Measurements from ENCODE around the gene KRT71.

Gene KRT71

DNA sequence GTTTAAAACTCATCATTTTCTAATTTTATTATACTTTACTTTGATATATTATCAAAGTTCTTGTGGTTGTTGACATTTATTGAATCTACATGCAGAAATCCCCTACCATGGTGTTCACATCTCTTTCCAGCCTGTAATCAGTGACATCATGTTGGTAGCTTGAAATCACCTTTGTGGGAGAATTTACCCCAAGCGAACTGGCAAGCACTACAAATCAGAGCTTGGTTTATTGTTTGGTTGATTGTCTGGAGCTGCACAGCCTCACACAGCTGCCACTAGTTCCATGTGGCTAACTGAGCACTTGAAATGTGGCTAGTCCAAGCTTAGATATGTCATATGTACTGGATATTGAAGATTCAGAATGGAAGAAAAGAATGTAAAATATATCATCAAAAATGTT lies 17.4 kb downstream of the KRT71 start:
- DNase-seq = no peak

DNA sequence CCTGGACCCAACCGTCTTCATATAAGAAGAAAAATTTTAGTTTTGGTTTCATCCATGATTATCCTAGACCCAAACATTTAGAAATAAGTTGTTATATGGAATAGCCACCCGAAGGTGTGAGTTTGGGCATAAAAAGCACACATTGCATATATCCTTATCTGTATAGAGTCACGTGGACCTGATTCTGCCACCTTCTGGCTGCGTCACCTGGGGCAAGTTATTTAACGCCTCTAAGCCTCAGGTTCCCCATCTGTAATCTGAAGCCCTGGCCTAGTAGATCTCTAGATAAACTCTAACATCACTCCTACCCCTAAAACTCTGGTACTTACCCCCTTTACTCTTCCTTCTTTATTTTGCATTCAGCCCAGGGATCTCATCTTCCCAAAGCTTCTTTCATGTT lies 18.5 kb downstream of the KRT71 start:
- no peak for DNase-seq

DNA sequence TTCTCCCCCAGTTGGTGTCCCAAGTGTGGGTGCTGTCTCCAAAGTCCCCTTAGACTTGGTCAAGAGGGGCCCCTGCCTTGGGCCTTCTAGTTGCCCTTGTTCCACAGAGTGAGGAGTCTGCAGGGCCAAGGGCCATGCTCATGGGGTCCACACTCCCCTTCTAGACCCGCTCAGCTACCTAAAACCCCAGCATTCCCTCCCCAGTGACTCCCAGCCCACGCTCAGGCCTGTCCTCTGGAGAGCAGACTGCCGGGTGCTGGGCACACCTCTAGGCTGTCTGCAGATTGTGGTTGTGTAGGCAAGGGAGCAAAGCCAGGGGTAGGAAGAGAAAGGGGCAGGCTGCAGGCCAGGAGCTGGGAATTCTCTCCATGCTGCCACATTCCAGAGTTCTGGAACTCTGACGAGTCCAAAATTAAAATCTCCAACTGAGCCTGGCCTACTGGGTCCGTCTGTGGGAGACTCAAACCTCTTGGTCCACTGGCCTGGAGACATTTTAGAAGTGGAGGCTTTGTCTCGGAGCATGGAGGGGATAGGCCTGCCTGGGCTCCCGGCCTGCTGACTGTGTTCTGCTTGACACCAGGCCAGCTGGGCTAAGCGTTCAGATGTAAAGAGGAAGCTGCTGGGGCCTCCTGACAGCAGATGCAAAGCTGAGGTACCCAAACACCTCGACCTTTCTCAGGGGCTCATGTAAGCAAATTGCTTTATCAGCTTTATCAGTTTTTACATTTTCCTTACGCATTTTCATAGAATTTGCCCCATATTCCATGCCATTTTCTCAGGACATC lies 19.1 kb downstream of the KRT71 start:
- no peak for DNase-seq

DNA sequence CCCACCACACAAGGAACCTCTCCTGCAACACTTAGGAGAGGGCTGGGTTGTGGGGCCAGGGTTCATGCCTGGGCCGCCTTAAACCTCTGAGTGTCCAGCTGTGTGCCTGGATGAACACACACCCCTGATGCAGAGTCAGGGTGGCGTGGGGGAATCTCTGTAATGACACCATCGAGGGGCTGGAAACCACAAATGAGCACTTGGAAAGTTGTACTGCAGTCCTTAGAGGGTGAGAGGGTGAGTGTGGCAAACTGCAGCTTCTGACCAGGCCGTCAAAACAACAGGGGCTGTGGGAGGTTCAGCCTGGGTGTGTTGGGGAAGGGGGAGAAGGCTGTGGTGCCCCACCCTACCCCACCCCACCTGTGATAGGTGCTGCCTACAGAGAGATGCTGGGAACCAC lies 20.3 kb downstream of the KRT71 start:
- DNase-seq = peak; percentile 10

DNA sequence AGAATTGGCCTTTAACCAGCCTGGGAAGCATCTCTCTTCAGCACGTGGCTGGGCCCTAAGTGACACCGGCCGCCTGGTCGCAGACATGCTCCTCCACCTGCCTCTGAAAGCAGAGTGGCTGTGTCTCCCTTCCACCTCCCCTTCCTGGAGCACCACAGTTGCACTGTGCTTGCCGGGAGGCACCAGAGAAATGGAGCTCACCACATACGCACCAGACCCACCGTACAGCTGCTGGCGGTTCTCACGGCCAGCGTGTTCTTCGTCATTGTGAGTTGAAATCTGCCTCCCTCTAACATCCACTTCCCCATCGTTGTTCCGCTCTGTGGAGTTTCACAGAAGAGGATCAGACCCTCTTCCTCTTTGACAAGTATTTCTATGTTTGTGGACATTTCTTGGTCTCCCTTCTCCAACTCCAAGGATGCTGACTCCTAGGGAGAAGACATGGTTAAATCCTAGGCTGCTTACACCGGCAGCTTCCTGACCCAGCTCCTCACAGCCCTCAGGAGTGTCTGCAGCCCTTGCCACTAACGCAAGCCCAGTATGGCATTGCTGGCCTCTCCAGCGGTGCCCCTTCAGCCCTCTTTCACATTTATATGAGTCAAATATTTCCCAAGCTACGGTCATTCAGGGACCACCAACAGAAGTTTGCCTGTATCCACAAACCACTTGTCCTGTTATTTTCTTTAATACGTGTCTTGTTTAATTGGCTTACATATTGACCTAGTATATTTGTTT lies 21.2 kb downstream of the KRT71 start:
- DNase-seq = peak; percentile 85

DNA sequence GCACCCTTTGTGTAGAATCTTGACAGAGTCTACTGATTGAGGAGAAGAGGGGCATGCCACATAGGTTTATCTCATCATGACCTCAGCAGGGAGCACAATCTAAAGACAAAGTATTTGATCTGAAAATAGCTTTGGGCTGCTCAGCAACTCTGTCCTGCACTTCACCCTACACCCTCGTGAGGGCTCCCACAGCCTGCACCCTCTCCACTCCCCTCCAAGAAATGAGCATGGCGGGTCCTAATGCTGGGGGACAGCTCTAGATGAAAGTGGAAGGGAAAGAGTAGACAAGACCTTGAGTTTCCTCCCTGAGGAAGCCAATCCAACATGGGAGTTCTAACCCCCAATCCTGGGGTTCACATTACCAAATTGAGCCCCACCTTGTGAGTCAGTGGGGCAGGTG lies 22.0 kb downstream of the KRT71 start:
- DNase-seq = no peak

DNA sequence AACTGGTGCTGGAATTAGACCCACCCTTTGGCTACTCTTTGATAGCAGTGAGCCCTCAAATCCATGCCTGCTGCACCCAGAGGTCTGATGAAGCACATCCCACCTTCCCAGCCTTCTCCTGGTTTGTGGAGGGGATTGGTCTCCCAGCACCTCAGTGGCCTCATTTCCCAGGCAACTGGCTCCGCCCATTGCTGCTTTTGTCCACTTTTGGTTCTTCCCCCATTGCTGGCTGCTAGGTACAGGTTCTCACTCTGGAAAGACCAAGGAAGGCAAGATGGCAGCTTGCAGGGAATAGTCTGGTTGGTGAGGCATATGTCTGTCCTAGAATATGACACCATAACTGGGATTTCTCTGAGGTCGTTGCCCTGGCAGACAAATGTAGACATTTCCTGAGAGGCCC lies 22.6 kb downstream of the KRT71 start:
- DNase-seq = no peak

DNA sequence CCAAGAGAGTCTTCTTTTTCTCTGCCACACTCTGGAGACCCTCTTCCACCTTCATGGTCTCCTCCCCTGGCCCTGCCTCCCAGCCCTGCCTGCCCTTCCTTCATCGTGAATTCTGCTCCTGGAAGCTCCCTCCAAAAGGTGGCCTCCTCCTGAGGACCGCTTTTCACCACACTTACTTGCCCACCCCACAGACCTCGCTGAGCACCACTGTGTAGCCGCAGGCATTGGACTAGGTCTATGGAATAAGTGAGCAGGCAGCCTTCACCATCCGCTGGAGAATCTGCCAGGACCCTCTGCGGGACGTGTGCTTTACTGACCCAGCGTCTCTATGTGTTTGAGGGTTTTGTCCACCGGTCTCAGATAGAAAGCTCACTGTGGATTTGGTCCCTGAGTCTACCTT lies 23.1 kb downstream of the KRT71 start:
- DNase-seq = no peak

DNA sequence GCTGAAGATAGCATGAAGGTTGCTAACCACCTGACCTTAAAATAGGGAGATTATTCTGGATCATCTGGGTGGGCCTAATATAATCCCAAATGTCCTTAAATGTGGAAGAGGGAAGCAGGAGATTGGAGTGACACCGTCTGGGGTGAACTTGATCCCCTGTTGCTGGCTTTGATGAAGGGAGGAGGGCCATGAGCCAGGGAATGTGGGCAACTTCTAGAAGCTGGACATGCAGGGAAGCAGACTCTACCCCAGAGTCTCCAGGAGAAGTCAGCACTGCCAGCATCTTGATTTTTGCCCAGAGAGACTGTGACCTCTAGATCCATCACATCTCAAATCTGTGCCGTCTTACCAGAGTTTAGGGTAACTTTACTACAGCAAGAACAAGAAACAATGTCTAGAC lies 23.5 kb downstream of the KRT71 start:
- DNase-seq = no peak

DNA sequence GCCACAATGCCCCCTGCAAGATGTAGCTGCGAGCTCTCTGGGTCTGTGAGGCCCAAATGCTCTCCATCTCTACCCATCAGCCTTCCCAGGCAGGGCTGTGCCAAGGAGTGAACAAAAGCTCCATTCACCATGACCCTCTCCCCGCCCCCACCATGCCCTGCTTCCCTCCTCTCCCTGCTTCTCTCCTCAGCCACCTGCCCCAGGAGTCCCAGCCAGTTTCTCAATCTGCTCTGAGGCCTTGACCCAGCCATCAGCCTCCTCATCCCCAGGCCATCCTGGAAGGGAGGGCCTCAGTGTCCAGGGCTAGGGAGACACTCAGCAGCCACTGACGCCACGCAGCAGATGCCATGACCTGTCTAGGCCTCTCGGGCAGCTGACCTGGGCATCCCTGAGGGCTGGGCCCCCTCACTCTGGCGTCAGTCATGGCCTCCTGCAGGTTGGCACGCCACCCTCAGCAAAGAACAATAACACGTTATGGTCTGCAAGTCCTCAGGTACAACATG lies 24.3 kb downstream of the KRT71 start:
- DNase-seq = no peak

DNA sequence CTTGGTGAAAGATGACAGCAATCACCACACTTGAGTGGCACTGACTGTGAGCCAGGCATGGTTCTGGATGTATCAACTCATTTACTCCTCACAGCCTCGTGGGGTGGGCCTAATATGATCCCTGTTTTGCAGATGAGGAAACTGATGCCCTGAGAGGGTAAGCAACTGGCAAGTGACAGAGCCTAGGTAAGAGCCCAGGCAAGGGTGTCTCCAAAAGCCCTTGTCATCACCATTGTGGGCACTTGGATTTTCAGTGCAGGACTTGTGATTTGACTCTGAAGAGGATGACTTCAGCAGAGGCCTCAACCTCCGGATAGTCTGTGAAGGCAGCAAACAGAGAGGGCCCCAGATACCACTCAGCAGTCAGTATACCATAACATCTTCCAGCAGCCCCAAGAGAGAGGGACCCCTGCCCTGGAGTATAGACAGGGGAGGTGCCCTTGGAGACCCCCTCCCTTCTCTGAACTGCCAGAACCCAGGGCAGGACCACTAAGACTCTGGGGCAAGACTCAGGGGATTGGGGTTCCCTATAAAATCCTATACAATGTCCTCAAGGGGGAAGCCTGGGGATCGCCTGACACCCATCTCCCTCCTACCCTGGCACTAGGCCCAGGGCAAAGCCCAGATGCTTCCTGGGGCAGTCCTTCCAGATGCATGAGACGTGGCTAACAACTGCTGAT lies 25.7 kb downstream of the KRT71 start:
- no peak for DNase-seq

DNA sequence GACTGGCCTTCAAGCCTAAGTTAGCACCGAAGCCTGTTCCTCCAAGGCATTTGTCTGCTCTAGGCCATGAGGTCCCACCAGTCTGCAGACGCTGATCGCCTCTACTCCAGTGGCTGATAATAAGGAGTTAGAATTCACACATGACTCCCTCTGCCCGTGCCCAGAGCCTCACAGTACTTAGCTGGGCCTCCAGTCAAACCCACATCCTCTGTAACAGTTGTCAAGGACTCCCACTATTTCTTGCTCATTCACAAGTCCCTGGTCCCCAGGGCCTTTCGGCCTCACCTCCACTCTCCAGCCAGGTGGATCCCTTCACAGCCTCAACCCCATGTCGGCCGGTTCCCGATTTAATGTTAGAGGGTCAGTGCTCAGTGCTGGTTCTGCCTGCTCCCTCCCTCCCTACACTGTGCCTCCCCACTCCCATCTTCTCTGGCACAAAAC lies 26.4 kb downstream of the KRT71 start:
- DNase-seq = no peak

DNA sequence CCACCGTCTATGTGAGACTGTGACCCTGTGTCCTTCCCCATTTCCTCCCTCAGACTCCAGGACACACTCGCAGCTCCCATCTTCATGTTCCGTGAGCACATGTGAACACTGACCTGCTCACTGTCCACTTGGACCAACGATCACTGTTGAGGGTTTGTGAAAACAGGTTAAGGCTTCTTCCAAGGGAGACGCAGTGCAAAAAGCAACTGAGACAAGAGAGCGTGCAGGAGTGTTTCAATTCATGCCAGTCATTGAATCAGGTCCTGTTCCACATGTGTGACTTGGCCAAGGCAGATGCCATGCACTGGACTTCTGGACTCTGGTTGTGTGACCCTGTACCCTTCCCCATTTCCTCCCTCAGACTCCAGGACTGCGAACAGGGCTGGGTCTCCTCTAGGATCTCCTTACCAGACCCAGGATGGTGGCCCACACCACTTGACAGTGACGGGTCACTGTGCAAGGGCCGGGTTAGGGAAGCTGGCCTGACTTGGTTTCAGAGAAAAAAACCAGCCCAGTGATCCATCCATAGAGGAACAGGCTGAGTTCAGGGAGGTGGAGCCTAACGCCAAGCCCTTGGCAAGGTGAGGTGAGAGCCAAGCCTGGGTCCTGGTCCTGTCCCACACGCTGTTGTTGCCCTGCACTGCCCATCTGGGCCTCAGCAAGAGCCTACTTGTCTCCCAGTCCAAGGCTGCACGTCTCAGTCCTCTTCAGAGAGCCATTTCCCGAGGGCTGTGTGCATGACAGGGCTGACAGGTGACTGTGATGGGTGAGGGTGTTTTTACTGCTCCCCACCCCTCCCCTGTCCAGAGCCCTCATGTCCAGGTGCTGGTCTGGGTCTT lies 27.1 kb downstream of the KRT71 start:
- DNase-seq = no peak

DNA sequence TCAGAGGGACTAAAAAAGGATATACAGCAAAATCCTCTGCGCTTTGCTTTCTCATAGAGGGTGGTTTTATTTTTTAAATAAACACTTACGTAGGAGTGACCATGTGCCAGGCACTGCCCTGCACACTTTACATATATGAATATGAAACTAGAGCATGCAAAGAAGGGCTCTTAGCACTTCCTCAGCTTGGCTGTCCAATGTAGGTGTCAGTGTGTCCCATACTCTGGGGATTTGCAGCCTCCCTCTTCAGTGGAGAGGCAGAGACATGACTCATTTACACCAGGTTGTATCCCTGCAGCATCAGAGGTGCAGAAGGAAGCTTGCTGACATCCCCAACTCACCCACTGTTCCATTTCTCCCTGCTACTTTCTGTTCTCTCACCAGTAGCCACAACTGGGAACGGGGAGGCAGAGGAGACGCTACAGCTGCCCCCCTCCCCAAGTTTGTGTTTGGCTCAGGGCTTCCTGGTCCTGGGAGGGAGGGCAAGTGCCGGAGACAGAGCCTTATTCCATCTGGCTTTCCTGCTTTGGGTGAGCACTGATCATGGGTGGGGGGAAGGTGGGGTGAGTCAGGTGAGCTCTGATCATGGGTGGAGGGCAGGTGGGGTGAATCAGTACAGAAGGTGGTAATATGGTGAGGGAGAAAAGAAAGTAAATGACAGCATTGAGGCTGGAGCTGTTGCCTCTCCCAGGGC lies 27.9 kb downstream of the KRT71 start:
- no peak for DNase-seq

DNA sequence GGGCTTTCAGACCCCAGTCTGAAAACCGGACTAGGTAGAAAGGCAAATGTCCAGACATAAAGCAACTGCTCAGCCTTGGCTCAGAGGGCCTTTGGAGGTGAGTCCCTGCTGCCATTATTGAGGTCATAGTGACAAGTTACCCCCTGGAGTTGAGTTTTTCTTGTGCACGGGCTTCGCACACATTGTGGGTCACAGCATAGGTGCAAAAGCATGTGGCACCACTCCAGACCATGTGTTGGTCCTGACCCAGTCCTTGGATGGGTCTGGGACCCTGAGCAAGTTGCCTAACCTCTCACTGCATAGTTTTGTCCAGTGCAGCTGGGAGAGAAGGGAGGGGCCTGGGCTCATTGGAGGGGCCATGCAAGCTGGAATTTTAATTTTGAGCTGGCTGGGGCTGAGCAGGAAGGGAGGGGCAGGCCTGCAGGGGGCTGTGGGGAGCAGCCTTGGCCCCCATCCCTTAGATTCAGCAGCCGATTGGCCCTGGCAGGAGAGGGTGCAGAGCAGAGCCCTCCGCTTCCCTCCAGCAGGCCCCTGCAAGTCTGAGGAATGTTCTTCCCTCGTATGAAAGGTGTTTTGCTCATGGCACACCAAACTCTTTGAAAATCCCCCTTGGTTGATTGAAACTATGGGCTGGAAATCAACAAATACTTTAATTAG lies 28.6 kb downstream of the KRT71 start:
- DNase-seq = no peak

DNA sequence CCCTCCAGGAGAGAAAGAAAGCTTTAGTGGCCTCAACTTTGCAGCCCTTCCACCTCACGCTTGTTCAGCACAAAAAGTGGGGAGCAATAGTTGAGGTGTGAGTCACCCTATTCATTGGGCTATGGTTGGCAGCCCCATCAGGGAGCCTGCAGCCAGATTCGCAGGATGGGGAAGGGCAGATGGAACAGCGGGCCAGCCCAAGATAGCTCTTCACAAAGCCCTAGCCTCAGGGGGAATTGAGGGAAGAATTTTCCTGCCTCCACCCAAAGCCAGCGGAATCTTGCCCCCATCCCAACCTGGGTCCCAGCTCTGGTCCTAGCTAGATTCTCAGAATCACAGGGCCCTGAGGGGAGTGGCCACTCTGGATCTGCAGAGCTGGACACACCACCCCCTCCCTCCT lies 29.1 kb downstream of the KRT71 start:
- DNase-seq = no peak

DNA sequence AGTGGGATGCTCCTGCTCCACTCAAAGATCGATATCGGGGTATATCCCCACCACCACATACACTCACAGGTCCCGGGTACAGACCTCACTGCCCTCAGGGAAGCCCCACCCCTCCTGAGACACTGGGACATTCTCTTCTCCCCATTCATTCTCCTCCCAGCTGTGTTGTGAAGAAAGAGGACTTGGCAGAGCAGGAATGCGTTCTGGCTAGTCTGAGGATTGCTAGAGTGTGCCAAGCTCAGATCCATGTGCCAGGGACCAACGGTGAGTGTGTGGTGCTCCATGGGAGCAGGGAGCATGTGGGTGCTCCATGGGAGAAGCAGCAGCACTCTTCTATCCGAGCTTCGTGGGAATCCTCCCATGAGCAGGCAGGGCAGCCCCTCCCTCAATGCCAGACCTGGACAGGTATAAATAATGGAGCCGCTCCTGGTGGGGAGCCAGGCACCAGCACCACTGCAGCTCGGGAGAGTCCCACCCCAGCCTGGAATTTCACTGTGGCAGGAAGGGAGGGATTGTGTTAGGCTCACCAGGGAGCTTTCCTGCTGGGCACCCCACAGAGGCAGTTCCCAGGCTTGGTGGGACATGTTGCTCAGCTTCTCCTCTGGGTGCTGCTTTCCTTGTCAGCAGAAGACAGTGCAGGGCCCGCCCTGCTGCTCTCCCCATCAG lies 30.5 kb downstream of the KRT71 start:
- no peak for DNase-seq

DNA sequence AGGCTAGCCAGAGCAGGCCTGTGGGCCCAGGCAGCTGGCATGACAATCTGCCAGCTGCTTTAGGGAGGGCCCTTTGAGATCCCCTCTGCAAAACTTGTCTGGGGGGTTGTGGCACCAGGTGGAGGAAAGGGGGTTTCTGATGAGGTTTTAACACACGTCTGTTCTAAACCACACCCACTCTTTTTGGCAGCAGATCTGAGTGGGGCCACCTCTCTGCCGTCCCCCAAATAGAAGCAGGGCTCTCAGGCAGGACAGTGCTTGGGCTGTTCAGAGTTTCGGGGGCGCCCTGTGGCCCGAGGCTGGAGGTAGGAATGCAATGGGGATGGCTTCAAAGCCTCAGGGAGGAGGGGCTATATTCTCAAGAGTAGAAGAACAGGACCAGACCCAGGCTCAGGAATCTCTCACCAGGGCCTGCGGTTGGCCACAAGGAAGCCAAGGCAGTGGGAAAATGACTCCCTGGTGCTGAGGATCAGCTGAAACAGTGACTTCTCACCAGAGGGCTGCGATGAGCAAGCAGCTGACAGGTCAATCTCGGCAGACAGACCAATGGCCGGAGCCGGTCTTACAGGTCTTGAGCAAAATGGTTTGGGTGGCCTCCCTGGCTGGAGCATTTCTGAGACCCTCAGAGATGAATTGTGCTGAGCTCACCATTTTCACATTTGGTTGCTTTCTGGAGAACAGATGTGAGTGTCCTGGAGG lies 31.2 kb downstream of the KRT71 start:
- no peak for DNase-seq

DNA sequence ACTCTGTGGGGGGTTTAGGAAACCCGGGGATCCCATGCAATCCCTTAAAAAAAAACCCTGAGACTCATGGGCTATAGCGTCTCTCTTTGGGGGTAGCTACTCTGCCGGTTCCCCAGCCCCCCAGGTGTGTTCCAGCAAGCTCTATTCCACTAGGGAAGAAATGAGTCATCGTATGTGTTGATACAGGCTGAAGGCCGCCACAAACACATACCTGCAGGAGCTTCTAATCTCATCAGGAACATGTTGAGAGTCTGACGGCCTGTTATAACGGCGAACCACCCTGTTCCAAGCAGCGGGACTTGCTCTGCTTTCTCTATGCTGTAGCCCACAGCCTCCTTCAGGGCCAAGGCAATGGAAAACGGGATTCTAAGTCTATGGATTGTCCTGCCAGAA lies 31.8 kb downstream of the KRT71 start:
- DNase-seq = no peak
